ENCODE measurements around the gene PAXX. TPM values are rescaled to one million over a fixed set of nuclear protein-coding genes. Genes with fewer than 3 reads are reported as not detected.
A peak's percentile ranks its signal among the peaks of the same experiment; 100 is the strongest.

Gene PAXX
- total RNA-seq, 6 donors from 2014 or later, result 41.8 to 150 (median 52.8) TPM

- 96% methylated on average over 3 to 6 of the region's 9 CpGs for WGBS, 2 donors
- Histone ChIP-seq H3K27ac (no peak overlapping the region), H3K4me1 (peaks cover 0 to 10% (median 2%) of the 10 kb centered on the region in 4 donors), H3K36me3 (no peaks in the 10 kb centered on the region), H3K27me3 (no peaks in the 10 kb centered on the region), H3K4me3 (no peak overlapping the region), H3K9me3 (no peaks in the 10 kb centered on the region)
- ATAC-seq (ENCODE audit: low FRiP score in 2 of 2), result no peak
- DNase-seq, result no peak
- no peak for TF ChIP-seq POLR2A (IDR thresholded peaks at IDR 0.05)
- TF ChIP-seq CTCF (IDR thresholded peaks at IDR 0.05), result no peak
- no peak for TF ChIP-seq EP300 (IDR thresholded peaks at IDR 0.05)
- TF ChIP-seq POLR2AphosphoS5 (IDR thresholded peaks at IDR 0.05), result no peak
These were observed 36.3 kb upstream of the PAXX start for GRCh38 chr9:136955943-136956335.

GRCh38 chr9:136956604-136957003 is 35.6 kb upstream of the PAXX start:
- ATAC-seq (ENCODE audit: low FRiP score in 2 of 2), result no peak
- Histone ChIP-seq H3K4me1 (peaks cover 0 to 10% (median 5%) of the 10 kb centered on the region in 4 donors), H3K4me3 (no peak overlapping the region), H3K9me3 (no peaks in the 10 kb centered on the region), H3K36me3 (no peaks in the 10 kb centered on the region), H3K27me3 (no peaks in the 10 kb centered on the region), H3K27ac (no peak overlapping the region)
- DNase-seq, result no peak
- 93 to 95% methylated on average over 4 of the region's 4 CpGs for WGBS, 2 donors
- no peak for TF ChIP-seq POLR2A (IDR thresholded peaks at IDR 0.05)
- no peak for TF ChIP-seq CTCF (IDR thresholded peaks at IDR 0.05)
- no peak for TF ChIP-seq POLR2AphosphoS5 (IDR thresholded peaks at IDR 0.05)
- TF ChIP-seq EP300 (IDR thresholded peaks at IDR 0.05), result no peak

- H3K36me3 ChIP-seq, result no peaks in the 10 kb centered on the region
- 71 to 93% methylated on average over 1 of the region's 1 CpG for WGBS, 2 donors
- peaks cover 0 to 10% (median 5%) of the 10 kb centered on the region in 4 donors for H3K4me1 ChIP-seq
- H3K27me3 ChIP-seq, result no peaks in the 10 kb centered on the region
- no peak overlapping the region for H3K4me3 ChIP-seq
- H3K9me3 ChIP-seq, result no peaks in the 10 kb centered on the region
- H3K27ac ChIP-seq, result no peak overlapping the region
- ATAC-seq (ENCODE audit: low FRiP score in 2 of 2) (no peak), DNase-seq (no peak)
- TF ChIP-seq CTCF (IDR thresholded peaks at IDR 0.05) (no peak), POLR2AphosphoS5 (IDR thresholded peaks at IDR 0.05) (no peak), POLR2A (IDR thresholded peaks at IDR 0.05) (no peak), EP300 (IDR thresholded peaks at IDR 0.05) (no peak)
These were observed 34.8 kb upstream of the PAXX start for GRCh38 chr9:136957461-136957860.

GRCh38 chr9:136957901-136958300 is 34.3 kb upstream of the PAXX start:
- WGBS, 2 donors, result 86 to 99% methylated on average over 6 of the region's 6 CpGs
- Histone ChIP-seq H3K36me3 (no peaks in the 10 kb centered on the region), H3K27ac (no peak overlapping the region), H3K4me3 (no peak overlapping the region), H3K9me3 (no peaks in the 10 kb centered on the region), H3K27me3 (no peaks in the 10 kb centered on the region), H3K4me1 (peaks cover 0 to 10% (median 5%) of the 10 kb centered on the region in 4 donors)
- no peak for ATAC-seq (ENCODE audit: low FRiP score in 2 of 2)
- DNase-seq, result peak in 1 of 2 donors; percentile 49
- TF ChIP-seq POLR2AphosphoS5 (IDR thresholded peaks at IDR 0.05) (no peak), CTCF (IDR thresholded peaks at IDR 0.05) (no peak), EP300 (IDR thresholded peaks at IDR 0.05) (no peak), POLR2A (IDR thresholded peaks at IDR 0.05) (no peak)

GRCh38 chr9:136958473-136958872 is 33.7 kb upstream of the PAXX start:
- Histone ChIP-seq H3K4me3 (no peak overlapping the region), H3K27ac (no peak overlapping the region), H3K27me3 (no peaks in the 10 kb centered on the region), H3K4me1 (peaks cover 0 to 10% (median 5%) of the 10 kb centered on the region in 4 donors), H3K36me3 (no peaks in the 10 kb centered on the region), H3K9me3 (no peaks in the 10 kb centered on the region)
- DNase-seq (peak in 1 of 2 donors; percentile 56), ATAC-seq (ENCODE audit: low FRiP score in 2 of 2) (no peak)
- WGBS, 2 donors, result 90% methylated on average over 2 to 6 of the region's 7 CpGs
- no peak for TF ChIP-seq CTCF (IDR thresholded peaks at IDR 0.05)
